ENCODE results near the gene DYNC1LI2. TPM values are rescaled to one million over a fixed set of nuclear protein-coding genes. Genes with fewer than 3 reads are reported as not detected.

Gene DYNC1LI2
- total RNA-seq, 4 donors from 2014 or later: 102 to 212 (median 137) TPM

DNA sequence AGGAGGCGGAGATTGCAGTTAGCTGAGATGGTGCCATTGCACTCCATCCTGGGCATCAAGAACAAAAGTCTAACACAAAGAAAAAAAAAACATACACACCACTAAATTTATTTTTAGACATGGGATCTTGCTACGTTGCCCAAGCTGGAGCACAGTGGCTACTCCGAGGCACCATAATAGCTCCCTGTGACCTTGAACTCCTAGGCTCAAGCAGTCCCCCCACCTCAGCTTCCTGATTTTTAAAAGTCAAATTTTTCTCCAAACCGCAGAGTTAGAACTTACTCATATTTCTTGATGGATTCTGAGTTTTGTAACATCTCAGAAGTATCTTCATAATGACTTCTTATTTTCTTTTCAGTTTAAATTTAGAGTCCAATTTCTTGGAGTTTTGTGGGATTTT, 58.3 kb downstream of the DYNC1LI2 start:
- no peaks in the 10 kb centered on the region for H3K27me3 ChIP-seq
- H3K4me3 ChIP-seq: no peak overlapping the region
- TF ChIP-seq, protein P1, sequence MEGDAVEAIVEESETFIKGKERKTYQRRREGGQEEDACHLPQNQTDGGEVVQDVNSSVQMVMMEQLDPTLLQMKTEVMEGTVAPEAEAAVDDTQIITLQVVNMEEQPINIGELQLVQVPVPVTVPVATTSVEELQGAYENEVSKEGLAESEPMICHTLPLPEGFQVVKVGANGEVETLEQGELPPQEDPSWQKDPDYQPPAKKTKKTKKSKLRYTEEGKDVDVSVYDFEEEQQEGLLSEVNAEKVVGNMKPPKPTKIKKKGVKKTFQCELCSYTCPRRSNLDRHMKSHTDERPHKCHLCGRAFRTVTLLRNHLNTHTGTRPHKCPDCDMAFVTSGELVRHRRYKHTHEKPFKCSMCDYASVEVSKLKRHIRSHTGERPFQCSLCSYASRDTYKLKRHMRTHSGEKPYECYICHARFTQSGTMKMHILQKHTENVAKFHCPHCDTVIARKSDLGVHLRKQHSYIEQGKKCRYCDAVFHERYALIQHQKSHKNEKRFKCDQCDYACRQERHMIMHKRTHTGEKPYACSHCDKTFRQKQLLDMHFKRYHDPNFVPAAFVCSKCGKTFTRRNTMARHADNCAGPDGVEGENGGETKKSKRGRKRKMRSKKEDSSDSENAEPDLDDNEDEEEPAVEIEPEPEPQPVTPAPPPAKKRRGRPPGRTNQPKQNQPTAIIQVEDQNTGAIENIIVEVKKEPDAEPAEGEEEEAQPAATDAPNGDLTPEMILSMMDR (IDR thresholded peaks at IDR 0.05): no peak
- TF ChIP-seq POLR2A (IDR thresholded peaks at IDR 0.05) (no peak), POLR2AphosphoS5 (IDR thresholded peaks at IDR 0.05) (no peak), EP300 (IDR thresholded peaks at IDR 0.05) (no peak)
- no peaks in the 10 kb centered on the region for H3K9me3 ChIP-seq
- no peak overlapping the region for H3K27ac ChIP-seq
- 94% methylated on average over 4 of the region's 4 CpGs for WGBS
- DNase-seq (ENCODE audit: low spot score in 2 of 2): no peak
- peaks cover 30% of the 10 kb centered on the region for H3K4me1 ChIP-seq
- no peaks in the 10 kb centered on the region for H3K36me3 ChIP-seq

DNA sequence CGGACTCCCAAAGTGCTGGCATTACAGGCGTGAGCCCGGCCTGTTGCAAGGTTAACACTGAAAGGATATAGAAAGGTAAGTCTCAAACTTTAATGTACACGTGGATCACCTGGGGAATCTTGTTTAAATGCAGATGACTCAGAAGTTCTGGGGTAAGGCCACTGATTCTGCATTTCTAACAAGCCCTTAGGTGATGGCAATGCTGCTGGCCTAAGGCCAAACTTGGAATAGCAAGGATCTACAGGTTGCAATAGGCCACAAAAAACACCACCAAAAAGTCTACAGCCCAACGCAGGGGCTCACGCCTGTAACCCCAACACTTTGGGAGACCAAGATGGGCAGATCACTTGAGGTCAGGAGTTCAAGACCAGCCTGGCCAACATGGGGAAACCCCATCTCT, 59.1 kb downstream of the DYNC1LI2 start:
- Histone ChIP-seq H3K36me3 (no peaks in the 10 kb centered on the region), H3K27me3 (no peaks in the 10 kb centered on the region), H3K4me1 (peaks cover 27% of the 10 kb centered on the region), H3K9me3 (no peaks in the 10 kb centered on the region), H3K27ac (no peak overlapping the region), H3K4me3 (no peak overlapping the region)
- peak in 1 of 2 donors; percentile 32 for DNase-seq (ENCODE audit: low spot score in 2 of 2)
- TF ChIP-seq POLR2A (IDR thresholded peaks at IDR 0.05): no peak
- TF ChIP-seq POLR2AphosphoS5 (IDR thresholded peaks at IDR 0.05): no peak
- 60% methylated on average over 6 of the region's 6 CpGs for WGBS

DNA sequence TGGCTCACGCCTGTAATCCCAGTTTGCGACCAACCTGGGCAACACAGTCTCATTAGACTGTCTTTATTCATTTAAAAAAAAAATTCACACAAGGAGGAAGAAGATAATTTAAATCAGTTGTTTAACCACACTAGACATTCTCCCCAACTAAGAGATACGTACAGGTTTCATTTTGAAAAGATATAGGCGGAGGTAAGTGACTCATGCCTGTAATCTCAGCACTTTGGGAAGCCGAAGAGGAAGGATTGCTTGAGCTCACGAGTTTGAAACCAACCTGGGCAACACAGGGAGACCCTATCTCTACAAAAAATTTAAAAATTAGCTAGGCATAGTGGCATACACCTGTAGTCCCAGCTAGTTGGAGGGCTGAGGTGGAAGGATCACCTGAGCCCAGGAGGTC, 60.2 kb downstream of the DYNC1LI2 start:
- H3K4me1 ChIP-seq: peaks cover 21% of the 10 kb centered on the region
- no peak for TF ChIP-seq EP300 (IDR thresholded peaks at IDR 0.05)
- no peak for TF ChIP-seq POLR2A (IDR thresholded peaks at IDR 0.05)
- no peak for TF ChIP-seq POLR2AphosphoS5 (IDR thresholded peaks at IDR 0.05)
- TF ChIP-seq, protein P1 (IDR thresholded peaks at IDR 0.05): no peak
- H3K27me3 ChIP-seq: no peaks in the 10 kb centered on the region
- no peak overlapping the region for H3K4me3 ChIP-seq
- DNase-seq (ENCODE audit: low spot score in 2 of 2): peak in 1 of 2 donors; percentile 16
- 64% methylated on average over 6 of the region's 6 CpGs for WGBS
- H3K36me3 ChIP-seq: no peaks in the 10 kb centered on the region
- no peaks in the 10 kb centered on the region for H3K9me3 ChIP-seq
- H3K27ac ChIP-seq: no peak overlapping the region

DNA sequence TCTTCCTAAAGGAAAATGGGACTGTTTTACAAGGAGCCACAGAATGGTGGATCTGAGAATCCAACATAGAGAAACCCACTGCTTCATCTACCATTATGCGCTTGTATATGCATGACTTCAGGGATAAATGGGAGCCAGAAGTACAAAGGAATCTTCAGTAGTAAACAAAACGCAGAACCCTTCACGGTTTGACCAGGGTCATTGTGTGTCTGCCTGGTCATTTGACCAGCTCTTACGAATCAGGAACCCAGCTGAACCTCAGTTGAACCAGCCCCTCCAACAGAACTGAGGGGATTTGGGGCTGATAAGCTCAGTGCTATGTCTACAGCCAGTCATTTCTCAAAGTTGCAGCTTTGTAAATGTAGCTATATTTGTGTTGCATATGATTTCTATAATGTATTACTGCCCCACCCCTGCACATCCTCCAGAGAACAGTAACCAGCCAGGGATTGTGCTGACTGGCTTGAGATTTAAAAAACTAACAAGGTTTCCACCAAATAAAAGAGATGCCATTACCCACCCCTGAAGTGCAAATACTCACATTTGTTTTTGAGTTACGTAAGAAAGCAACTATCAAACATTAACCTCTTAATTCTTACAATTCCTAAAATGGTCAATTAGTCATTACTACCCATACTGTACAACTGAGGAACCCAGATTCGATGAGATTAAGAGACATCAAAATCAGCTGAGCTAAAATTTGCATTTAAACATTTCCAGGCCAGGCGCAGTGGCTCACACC, 61.1 kb downstream of the DYNC1LI2 start:
- 73% methylated on average over 7 of the region's 7 CpGs for WGBS
- no peaks in the 10 kb centered on the region for H3K9me3 ChIP-seq
- peak in 1 of 2 donors; percentile 3 for DNase-seq (ENCODE audit: low spot score in 2 of 2)
- H3K36me3 ChIP-seq: no peaks in the 10 kb centered on the region
- no peak overlapping the region for H3K27ac ChIP-seq
- no peak overlapping the region for H3K4me3 ChIP-seq
- no peaks in the 10 kb centered on the region for H3K27me3 ChIP-seq
- peaks cover 12% of the 10 kb centered on the region for H3K4me1 ChIP-seq
- TF ChIP-seq EP300 (IDR thresholded peaks at IDR 0.05) (no peak), POLR2AphosphoS5 (IDR thresholded peaks at IDR 0.05) (no peak), POLR2A (IDR thresholded peaks at IDR 0.05) (no peak)
- TF ChIP-seq, protein P1 (IDR thresholded peaks at IDR 0.05): no peak

GRCh38 chr16:66689282-66689681, 62.1 kb downstream of the DYNC1LI2 start:
- TF ChIP-seq, protein P1 (IDR thresholded peaks at IDR 0.05): no peak
- no peak for TF ChIP-seq POLR2AphosphoS5 (IDR thresholded peaks at IDR 0.05)
- TF ChIP-seq POLR2A (IDR thresholded peaks at IDR 0.05): no peak
- TF ChIP-seq EP300 (IDR thresholded peaks at IDR 0.05): no peak
- Histone ChIP-seq H3K4me3 (no peak overlapping the region), H3K27ac (no peak overlapping the region), H3K9me3 (no peaks in the 10 kb centered on the region), H3K4me1 (peaks cover 3% of the 10 kb centered on the region), H3K36me3 (no peaks in the 10 kb centered on the region), H3K27me3 (no peaks in the 10 kb centered on the region)
- peak in 1 of 2 donors; percentile 11 for DNase-seq (ENCODE audit: low spot score in 2 of 2)
- WGBS: 92% methylated on average over 6 of the region's 6 CpGs

All from suprapubic skin (tissue), 4 donors.